Kidney (tissue), 14 donors: ENCODE data around the gene ANKRD35. TPM values are rescaled to one million over a fixed set of nuclear protein-coding genes. Genes with fewer than 3 reads are reported as not detected.

Source experiments
- DNase-seq, 5 donors: peaks; one replicate each; pipeline ENCODE4 v3.0.0-alpha.2; 2013 to 2020
- FAIRE-seq: peaks from 2 replicates; lab custom pipeline; 2012; peaks lifted over from hg19 to GRCh38; lab: Jason Lieb, UNC
- H3K27ac ChIP-seq, 2 donors: one replicate each; pipeline ENCODE4 v1.7.0; 2013; ENCODE audit warnings: low read depth in 2 of 2, low read length in 2 of 2, inconsistent platforms in 1 of 2
- H3K27me3 ChIP-seq: one replicate; pipeline ENCODE4 v1.7.1; 2013; ENCODE audit warnings: low read length, inconsistent platforms; ENCODE audit not compliant: control insufficient read depth, insufficient read depth
- H3K36me3 ChIP-seq, 3 donors: one replicate each; pipeline versions ENCODE4 v1.7.0 to v1.7.1; 2013; ENCODE audit warnings: low read length in 3 of 3, control low read depth in 1 of 3, inconsistent platforms in 1 of 3; ENCODE audit not compliant: insufficient read depth in 3 of 3, control insufficient read depth in 2 of 3
- H3K4me1 ChIP-seq, 3 donors: one replicate each; pipeline versions ENCODE4 v1.7.0 to v1.7.1; 2013; ENCODE audit warnings: low read length in 3 of 3, inconsistent platforms in 1 of 3, low read depth in 1 of 3; ENCODE audit not compliant: control insufficient read depth in 2 of 3, insufficient read depth in 2 of 3
- H3K4me3 ChIP-seq, 3 donors: one replicate each; pipeline versions ENCODE4 v1.7.0 to v1.8.1; 2013; ENCODE audit warnings: low read length in 3 of 3, control low read depth in 1 of 3, inconsistent platforms in 1 of 3
- H3K9ac ChIP-seq, 3 donors: one replicate each; pipeline versions ENCODE4 v1.7.0 to v1.7.1; 2013; ENCODE audit warnings: low read length in 3 of 3, control low read depth in 1 of 3, inconsistent platforms in 1 of 3
- H3K9me3 ChIP-seq, 3 donors: one replicate each; pipeline versions ENCODE4 v1.7.0 to v1.7.1; 2013; ENCODE audit warnings: low read length in 3 of 3, control low read depth in 1 of 3, inconsistent platforms in 1 of 3; ENCODE audit not compliant: control insufficient read depth in 2 of 3, insufficient read depth in 1 of 3
- CTCF ChIP-seq: IDR thresholded peaks from 3 replicates; pipeline ENCODE4 v1.5.1; 2012; ENCODE audit warnings: mild to moderate bottlenecking, moderate library complexity, borderline replicate concordance; ENCODE audit not compliant: insufficient read depth; ENCODE audit errors: extremely low read depth
- intact Hi-C: fragments of 100-400 bp; cut with DNase I; formaldehyde crosslinking; loops from one replicate; pipeline ENCODE4 v1.11.1; 2022
- polyA plus RNA-seq: library from polyadenylated mRNA; stranded (reverse); fragments of 350-450 nt; fragmentation: Illumina TruSeq; extraction: RNeasy Lipid Tissue Mini Kit (QIAGEN cat#74804); gene quantifications from one replicate; pipeline ENCODE4 v1.2.3, GENCODE V29; 2014; ENCODE audit warnings: low read depth, low replicate concordance; ENCODE audit not compliant: insufficient read depth
- total RNA-seq: library from RNA; stranded (reverse); fragmentation: NEBNext Ultra II Directional; extraction: Animal tissue kit (Norgen Biotek cat#: 25700); gene quantifications from one replicate; pipeline ENCODE4 v1.2.1, GENCODE V29; 2021
- donor health status: control.
- donor health status: control.
- donor health status: control.
- donor health status: control.
- donor health status: control.
- donor health status: DM: yes; HTN: yes; CAD: no.
- donor health status: Normal renal cell carcinoma (clear cell type).

The ANKRD35 gene
- total and polyA plus RNA-seq, 2 donors from 2014 or later, result 0.71 to 1.2 TPM

GRCh38 chr1:145884675-145885074, 991 bp downstream of the ANKRD35 start:
- H3K27ac ChIP-seq, result no peak overlapping the region
- intact Hi-C loops, result no loop called here
- no peak for FAIRE-seq

GRCh38 chr1:145879775-145880174, 5.9 kb downstream of the ANKRD35 start:
- H3K4me1 ChIP-seq, result peaks cover 0 to 2% (median 0%) of the 10 kb centered on the region in 3 donors
- H3K27ac ChIP-seq, result no peak overlapping the region
- no peaks in the 10 kb centered on the region for H3K27me3 ChIP-seq
- no peak for TF ChIP-seq CTCF
- H3K9me3 ChIP-seq, result no peaks in the 10 kb centered on the region
- no peak overlapping the region for H3K4me3 ChIP-seq
- FAIRE-seq (no peak), DNase-seq (no peak)
- no peak overlapping the region for H3K9ac ChIP-seq
- H3K36me3 ChIP-seq, result no peaks in the 10 kb centered on the region
- intact Hi-C loops, result no loop called here

More at GRCh38 chr1:145884675-145885074, 991 bp downstream of the ANKRD35 start:
- no peak for DNase-seq
- Histone ChIP-seq H3K4me1 (peaks cover 0 to 7% (median 0%) of the 10 kb centered on the region in 3 donors), H3K27me3 (no peaks in the 10 kb centered on the region), H3K9ac (no peak overlapping the region), H3K36me3 (no peaks in the 10 kb centered on the region), H3K4me3 (no peak overlapping the region), H3K9me3 (no peaks in the 10 kb centered on the region)
- TF ChIP-seq CTCF, result no peak

GRCh38 chr1:145878724-145879123, 6.9 kb downstream of the ANKRD35 start:
- Histone ChIP-seq H3K27ac (no peak overlapping the region), H3K9me3 (no peaks in the 10 kb centered on the region), H3K4me1 (peaks cover 0 to 2% (median 0%) of the 10 kb centered on the region in 3 donors), H3K36me3 (no peaks in the 10 kb centered on the region), H3K4me3 (no peak overlapping the region), H3K9ac (no peak overlapping the region), H3K27me3 (no peaks in the 10 kb centered on the region)
- FAIRE-seq (no peak), DNase-seq (no peak)
- intact Hi-C loops, result no loop called here
- TF ChIP-seq CTCF, result no peak

GRCh38 chr1:145877923-145878486, 7.7 kb downstream of the ANKRD35 start:
- FAIRE-seq (no peak), DNase-seq (no peak)
- Histone ChIP-seq H3K27ac (no peak overlapping the region), H3K4me3 (no peak overlapping the region), H3K4me1 (peaks cover 0 to 2% (median 0%) of the 10 kb centered on the region in 3 donors), H3K9ac (no peak overlapping the region), H3K36me3 (no peaks in the 10 kb centered on the region), H3K27me3 (no peaks in the 10 kb centered on the region), H3K9me3 (no peaks in the 10 kb centered on the region)
- no peak for TF ChIP-seq CTCF
- intact Hi-C loops, result no loop called here
